ENCODE data around the gene KCNK17. TPM values are rescaled to one million over a fixed set of nuclear protein-coding genes. Genes with fewer than 3 reads are reported as not detected.

KCNK17 gene
- polyA plus RNA-seq, 3 donors from 2014 or later, result 0.53 to 1.1 TPM; not detected in 1

DNA sequence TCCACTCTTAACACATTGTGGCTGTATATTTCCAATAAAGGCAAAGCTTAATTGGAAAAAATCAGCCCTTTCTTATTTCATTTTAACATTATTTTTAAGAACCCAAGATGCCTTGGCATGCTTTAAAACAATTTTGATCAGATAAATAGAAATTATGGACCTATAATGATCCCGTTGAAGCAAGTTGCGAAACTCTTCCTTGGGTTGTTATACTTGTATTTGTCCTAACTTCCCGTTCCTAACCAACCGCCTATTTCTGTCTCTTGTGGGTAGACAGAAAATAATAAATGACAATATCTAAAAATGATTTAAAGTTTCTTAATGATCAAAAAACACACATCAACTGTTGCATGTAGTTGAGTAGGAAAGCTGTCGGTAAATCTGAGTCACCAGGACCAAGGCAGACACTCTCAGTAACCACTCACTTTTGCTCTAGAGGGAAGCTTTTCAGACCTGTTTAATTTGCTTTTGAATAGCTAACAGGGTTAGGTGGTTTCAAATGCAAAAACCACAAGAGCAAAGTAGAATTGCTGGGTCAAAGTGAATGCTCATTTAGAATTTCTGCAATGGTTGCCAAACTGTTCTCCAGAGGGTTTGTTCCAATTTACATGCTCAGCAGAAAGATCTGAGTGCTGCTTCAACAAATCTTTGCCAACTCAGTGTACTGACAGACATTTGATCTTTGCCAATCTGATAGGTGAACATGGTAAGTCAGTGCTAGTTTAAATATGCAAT, 50.7 kb downstream of the KCNK17 start:
- H3K9me3 Mint-ChIP-seq, result no peaks in the 10 kb centered on the region
- H3K27me3 Mint-ChIP-seq (ENCODE audit: low read depth in 3 of 3), result peaks cover 3 to 7% (median 6%) of the 10 kb centered on the region in 3 donors

DNA sequence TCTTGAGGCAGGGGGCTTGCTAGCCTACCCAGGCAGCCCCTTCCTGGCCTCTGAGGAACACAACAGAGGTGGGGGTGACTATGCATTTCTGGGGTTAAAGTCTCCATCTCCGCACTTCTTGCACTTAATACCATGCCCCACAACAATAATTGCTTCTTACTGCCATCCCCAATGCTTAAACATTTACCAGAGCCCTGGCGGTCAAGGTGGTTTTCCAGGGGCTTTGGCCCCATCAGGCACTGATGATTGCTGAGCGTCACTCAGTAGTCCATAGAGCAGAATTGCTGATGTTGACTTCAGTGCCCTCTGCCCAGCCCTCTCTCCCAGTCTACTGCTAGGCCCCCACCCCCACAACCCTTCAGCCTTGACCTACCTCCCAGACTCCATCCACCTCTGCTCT, 52.5 kb downstream of the KCNK17 start:
- H3K27ac Mint-ChIP-seq, result no peak overlapping the region
- H3K4me1 Mint-ChIP-seq, result no peaks in the 10 kb centered on the region
- peaks cover 0 to 8% (median 6%) of the 10 kb centered on the region in 3 donors for H3K27me3 Mint-ChIP-seq (ENCODE audit: low read depth in 3 of 3)
- H3K4me3 Mint-ChIP-seq, result no peak overlapping the region
- H3K36me3 Mint-ChIP-seq, result no peaks in the 10 kb centered on the region
- DNase-seq, result no peak
- H3K9me3 Mint-ChIP-seq, result no peaks in the 10 kb centered on the region

More for the DNA sequence above, 50.7 kb downstream of the KCNK17 start:
- Mint-ChIP-seq H3K36me3 (no peaks in the 10 kb centered on the region), H3K4me3 (no peak overlapping the region), H3K4me1 (no peaks in the 10 kb centered on the region), H3K27ac (no peak overlapping the region)
- no peak for DNase-seq

DNA sequence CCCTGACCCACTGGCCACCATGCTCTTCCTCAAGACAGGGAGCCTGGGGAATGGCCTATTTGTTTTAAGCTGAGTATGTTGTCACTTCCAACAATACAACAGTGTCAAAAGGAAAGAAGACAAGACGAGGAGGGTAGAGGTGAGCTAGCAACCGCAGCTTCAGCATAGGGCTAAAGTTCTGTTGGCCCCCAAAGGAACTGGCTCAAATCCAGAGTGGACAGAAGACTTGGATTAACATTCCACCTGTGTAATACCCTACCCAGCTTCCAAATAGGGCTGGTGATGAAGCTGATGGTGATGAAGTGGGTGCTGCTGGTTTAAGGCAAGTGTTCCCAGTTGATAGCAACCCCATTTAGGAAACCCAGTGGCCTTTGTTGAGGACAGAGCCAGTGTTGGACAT, 53.3 kb downstream of the KCNK17 start:
- Mint-ChIP-seq H3K9me3 (no peaks in the 10 kb centered on the region), H3K27me3 (ENCODE audit: low read depth in 3 of 3) (peaks cover 3 to 8% (median 6%) of the 10 kb centered on the region in 3 donors), H3K36me3 (no peaks in the 10 kb centered on the region), H3K27ac (no peak overlapping the region), H3K4me3 (no peak overlapping the region), H3K4me1 (no peaks in the 10 kb centered on the region)
- DNase-seq, result no peak

DNA sequence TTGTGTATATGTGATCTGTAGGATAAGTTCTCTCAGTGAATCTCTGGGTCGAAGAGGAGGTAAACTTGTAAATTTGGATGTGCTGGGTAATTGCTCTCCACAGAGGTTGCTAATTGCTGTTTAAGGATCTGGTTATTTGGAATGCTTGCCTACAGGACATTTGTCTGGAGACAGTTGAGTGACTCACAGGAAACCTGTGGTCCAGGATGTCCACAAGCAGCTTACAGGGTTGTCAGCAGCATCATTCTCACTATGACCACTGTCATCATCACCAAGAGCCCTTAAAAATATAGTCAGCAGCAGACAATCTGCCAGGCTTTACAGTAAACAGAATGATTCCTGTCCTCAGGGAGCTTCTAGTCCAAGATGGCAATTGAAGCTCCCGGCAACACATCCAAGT, 53.8 kb downstream of the KCNK17 start:
- no peak for DNase-seq
- H3K36me3 Mint-ChIP-seq, result no peaks in the 10 kb centered on the region
- H3K4me1 Mint-ChIP-seq, result no peaks in the 10 kb centered on the region
- H3K27me3 Mint-ChIP-seq (ENCODE audit: low read depth in 3 of 3), result peaks cover 3 to 8% (median 6%) of the 10 kb centered on the region in 3 donors
- no peak overlapping the region for H3K27ac Mint-ChIP-seq
- H3K4me3 Mint-ChIP-seq, result no peak overlapping the region
- H3K9me3 Mint-ChIP-seq, result no peaks in the 10 kb centered on the region

DNA sequence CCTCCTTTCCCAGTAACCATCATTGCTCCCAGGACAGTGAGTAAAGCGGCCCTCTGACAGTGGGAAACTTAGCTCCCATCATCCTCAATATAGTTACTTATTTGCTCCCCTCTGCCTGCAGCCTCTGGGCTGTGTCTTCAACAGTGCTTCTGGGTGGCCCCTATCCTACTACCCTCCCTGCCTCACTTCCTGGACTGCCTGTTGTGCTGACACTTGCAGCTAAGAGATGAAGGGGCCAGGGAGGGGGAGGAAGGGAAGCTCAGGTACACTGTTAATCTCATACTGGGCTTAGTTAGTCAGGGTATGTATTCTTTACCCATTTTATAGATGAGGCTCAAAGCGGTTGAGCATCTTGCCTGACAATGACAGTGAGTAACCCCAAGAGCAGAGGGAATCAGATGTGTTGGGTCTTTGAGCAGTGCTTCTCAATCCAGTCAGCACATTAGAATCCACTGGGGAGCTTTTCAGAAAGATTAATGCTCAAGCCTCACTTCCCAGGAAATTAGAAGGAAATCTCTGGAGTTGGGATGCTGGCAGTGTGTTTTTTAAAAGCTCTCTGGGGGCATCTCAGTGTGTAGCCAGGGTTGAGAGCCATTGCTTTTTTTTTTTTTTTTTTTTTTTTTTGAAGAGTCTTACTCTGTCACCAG, 57.8 kb downstream of the KCNK17 start:
- no peak overlapping the region for H3K4me3 Mint-ChIP-seq
- H3K4me1 Mint-ChIP-seq, result no peaks in the 10 kb centered on the region
- no peaks in the 10 kb centered on the region for H3K36me3 Mint-ChIP-seq
- no peak for DNase-seq
- no peaks in the 10 kb centered on the region for H3K9me3 Mint-ChIP-seq
- no peak overlapping the region for H3K27ac Mint-ChIP-seq
- peaks cover 3 to 9% (median 3%) of the 10 kb centered on the region in 3 donors for H3K27me3 Mint-ChIP-seq (ENCODE audit: low read depth in 3 of 3)

DNA sequence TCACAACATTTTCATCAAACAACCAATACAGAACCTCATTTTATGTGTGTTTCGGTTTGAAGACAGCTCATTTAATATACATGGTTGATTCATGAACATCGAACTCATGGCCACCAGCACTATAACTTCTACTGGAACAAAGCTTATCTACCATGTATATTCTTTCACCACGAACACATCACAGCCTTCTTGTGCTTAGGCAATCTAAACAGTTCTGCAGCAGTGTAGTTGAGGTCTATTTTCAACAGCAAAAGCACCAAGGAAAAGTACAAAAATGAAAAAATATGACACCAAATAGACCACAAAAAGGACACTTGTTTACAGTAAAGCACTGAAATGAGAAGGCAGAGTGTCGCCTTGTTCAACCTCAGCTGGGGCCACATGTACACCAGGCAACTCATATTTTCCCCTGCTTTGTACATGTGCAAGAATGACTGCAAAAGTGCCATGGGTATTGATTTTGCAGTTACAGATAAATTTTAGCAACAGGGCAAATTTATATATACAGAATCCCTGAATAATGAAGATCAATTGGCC, 59.2 kb downstream of the KCNK17 start:
- Mint-ChIP-seq H3K4me1 (no peaks in the 10 kb centered on the region), H3K4me3 (no peak overlapping the region), H3K36me3 (no peaks in the 10 kb centered on the region), H3K27me3 (ENCODE audit: low read depth in 3 of 3) (peaks cover 0 to 9% (median 7%) of the 10 kb centered on the region in 3 donors), H3K27ac (no peak overlapping the region), H3K9me3 (no peaks in the 10 kb centered on the region)
- DNase-seq, result no peak

DNA sequence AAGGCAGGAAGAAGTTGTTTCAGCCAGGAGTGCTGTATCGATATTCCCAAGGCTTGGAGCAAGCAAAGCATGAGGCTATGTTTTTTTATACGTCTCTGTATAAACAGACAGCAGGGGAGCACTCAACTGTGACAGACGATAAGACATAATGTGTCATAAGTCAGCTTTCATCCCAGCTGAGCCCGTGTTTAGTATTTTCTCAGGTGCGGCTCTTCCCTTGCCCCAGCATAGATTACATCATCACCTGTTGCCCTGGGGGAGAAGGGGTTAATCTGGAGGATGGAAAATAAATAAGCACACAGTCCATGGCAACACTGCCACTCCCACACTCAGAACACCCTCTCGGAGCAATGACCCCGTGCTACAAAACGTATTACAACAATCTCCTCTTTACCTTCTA, 62.8 kb downstream of the KCNK17 start:
- DNase-seq, result no peak
- Mint-ChIP-seq H3K4me3 (no peak overlapping the region), H3K4me1 (peaks cover 0 to 4% of the 10 kb centered on the region in 2 donors), H3K36me3 (no peaks in the 10 kb centered on the region), H3K27me3 (ENCODE audit: low read depth in 3 of 3) (peaks cover 0 to 7% (median 6%) of the 10 kb centered on the region in 3 donors), H3K27ac (no peak overlapping the region), H3K9me3 (no peaks in the 10 kb centered on the region)

DNA sequence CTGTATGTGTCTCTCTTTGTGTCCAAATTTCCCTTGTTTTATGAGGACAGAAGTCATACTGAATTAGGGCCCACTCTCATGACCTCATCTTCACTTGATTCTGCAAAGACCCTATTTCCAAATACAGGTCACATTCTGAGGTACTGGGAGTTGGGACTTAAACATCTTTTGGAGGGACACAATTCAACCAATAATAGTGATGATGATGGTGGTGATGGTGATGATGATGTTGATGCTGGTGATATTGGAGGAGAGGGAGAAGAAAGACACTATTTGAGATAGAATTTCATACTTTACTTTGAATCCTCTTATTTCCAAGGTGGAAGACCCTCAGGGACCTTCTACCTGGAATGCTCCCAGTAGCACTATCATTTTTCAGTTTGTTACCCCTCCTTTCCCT, 63.7 kb downstream of the KCNK17 start:
- Mint-ChIP-seq H3K27ac (no peak overlapping the region), H3K4me3 (no peak overlapping the region), H3K36me3 (no peaks in the 10 kb centered on the region), H3K4me1 (peaks cover 0 to 4% of the 10 kb centered on the region in 2 donors), H3K27me3 (ENCODE audit: low read depth in 3 of 3) (peaks cover 0 to 7% (median 4%) of the 10 kb centered on the region in 3 donors), H3K9me3 (no peaks in the 10 kb centered on the region)
- DNase-seq, result no peak

DNA sequence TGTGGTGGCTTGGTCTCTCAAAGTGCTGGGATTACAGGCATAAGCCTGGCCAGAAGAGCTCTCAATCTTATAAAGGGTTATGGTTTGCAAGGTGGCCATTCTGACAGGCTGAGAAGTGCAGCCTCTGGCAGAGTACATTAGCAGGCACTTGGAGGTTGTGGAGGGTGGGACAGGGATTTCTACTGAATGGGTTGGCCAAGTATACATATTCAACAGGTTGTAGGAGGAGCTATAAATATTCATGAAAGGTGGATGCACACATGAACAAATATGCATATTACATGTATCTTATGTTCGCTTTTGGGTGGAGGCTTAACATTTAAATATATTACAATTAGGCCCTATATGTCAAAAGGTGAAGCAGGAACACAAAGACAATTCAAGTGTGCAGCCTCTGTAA, 64.9 kb downstream of the KCNK17 start:
- Mint-ChIP-seq H3K36me3 (no peaks in the 10 kb centered on the region), H3K27ac (no peak overlapping the region), H3K27me3 (ENCODE audit: low read depth in 3 of 3) (peaks cover 0 to 6% (median 4%) of the 10 kb centered on the region in 3 donors), H3K4me3 (no peak overlapping the region), H3K9me3 (no peaks in the 10 kb centered on the region), H3K4me1 (peaks cover 0 to 4% of the 10 kb centered on the region in 2 donors)
- no peak for DNase-seq

Other genes starting within 250 kb of the KCNK17 start
- gene SAYSD1, start 199.2 kb downstream of the KCNK17 start, polyA plus RNA-seq, result 10 to 100 TPM; 10.4 to 17.4 (median 16.1) TPM
- under 1 TPM in 1 of 3 donors, not detected in 2; 0.08 TPM for gene KCNK5, start 84.9 kb downstream of the KCNK17 start, polyA plus RNA-seq
- gene KCNK16, start 8.3 kb upstream of the KCNK17 start, polyA plus RNA-seq, result not detected